ENCODE data around the gene ANKS1A.

DNA sequence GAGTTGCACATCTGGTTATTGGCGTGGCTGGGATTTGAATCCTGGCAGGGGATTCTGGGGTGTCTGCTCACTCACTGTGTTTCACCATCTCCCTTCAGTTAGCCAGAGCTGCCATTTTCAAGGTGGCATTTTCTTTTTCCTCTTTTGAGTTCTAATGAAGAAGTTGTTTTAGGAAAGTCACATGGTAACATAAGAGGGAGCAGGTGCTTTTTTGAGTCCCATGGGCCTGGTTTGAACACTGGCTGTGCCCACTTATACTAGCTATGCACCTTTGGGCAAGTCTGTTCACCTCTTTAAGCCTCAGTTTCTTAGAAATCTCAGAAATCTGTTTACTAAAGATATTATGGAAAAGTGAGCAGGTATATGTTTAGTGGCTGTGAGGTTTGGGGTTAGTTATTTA, 39.6 kb downstream of the ANKS1A start:
- no peak for TF ChIP-seq EZH2 (IDR thresholded peaks at IDR 0.05; ENCODE audit: insufficient read depth, poor library complexity, severe bottlenecking)
- no peak for TF ChIP-seq EZH2phosphoT487 (IDR thresholded peaks at IDR 0.05; ENCODE audit: insufficient read depth, low read depth)
